ENCODE measurements around the gene RBM24. TPM values are rescaled to one million over a fixed set of nuclear protein-coding genes. Genes with fewer than 3 reads are reported as not detected.
"Not testable (repeated sequence)": the region's sequence is repeated elsewhere in the genome, so short reads cannot be mapped to it uniquely, and the experiment has no call there.

Gene RBM24
- total RNA-seq, 4 donors from 2014 or later, result 0.18 to 2.7 (median 0.61) TPM

DNA sequence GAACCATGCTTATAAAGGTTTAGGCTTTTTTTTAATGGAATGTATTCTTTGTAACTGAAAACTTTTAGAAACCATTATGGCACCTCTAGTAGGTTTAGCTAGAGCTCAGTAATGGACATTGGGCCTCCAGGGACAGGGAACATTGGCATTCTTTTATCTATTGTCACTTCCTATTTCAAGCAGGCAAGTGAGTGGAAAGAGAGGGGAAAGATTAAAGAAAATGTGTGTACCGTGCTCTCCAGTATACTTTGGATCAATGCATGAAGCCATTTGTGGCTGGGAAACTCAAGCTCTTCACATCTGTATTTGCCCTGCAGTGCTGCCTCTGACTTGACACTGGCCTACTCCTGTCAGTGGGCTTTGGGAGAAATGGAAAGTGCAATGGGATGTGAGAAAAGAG, 18.6 kb downstream of the RBM24 start:
- 75 to 83% methylated on average over 1 of the region's 1 CpG for WGBS, 2 donors
- intact Hi-C loops (cut with DNase I), result no loop called here

DNA sequence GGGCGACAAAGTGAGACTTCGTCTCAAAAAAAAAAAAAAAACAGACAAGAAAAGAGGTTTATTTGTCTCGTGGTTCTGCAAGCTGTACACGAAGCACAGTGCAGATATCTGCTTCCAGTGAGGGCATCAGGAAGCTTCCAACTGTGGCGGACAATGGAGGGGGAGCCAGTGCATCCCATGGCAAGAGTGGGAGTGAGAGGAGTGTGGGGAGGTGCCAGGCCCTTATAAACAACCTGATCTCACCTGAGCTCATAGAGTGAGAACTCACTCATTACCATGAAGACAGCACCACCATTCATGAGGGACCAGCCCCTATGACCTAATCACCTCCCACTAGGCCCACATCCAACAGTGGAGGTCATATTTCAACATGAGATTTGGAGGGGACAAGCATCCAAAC, 19.5 kb downstream of the RBM24 start:
- TF ChIP-seq, protein P1, sequence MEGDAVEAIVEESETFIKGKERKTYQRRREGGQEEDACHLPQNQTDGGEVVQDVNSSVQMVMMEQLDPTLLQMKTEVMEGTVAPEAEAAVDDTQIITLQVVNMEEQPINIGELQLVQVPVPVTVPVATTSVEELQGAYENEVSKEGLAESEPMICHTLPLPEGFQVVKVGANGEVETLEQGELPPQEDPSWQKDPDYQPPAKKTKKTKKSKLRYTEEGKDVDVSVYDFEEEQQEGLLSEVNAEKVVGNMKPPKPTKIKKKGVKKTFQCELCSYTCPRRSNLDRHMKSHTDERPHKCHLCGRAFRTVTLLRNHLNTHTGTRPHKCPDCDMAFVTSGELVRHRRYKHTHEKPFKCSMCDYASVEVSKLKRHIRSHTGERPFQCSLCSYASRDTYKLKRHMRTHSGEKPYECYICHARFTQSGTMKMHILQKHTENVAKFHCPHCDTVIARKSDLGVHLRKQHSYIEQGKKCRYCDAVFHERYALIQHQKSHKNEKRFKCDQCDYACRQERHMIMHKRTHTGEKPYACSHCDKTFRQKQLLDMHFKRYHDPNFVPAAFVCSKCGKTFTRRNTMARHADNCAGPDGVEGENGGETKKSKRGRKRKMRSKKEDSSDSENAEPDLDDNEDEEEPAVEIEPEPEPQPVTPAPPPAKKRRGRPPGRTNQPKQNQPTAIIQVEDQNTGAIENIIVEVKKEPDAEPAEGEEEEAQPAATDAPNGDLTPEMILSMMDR (IDR thresholded peaks at IDR 0.05), result no peak
- no peak for TF ChIP-seq POLR2A (IDR thresholded peaks at IDR 0.05)
- H3K27me3 ChIP-seq, result no peaks in the 10 kb centered on the region
- intact Hi-C loops (cut with DNase I), result no loop called here
- H3K36me3 ChIP-seq, result no peaks in the 10 kb centered on the region
- no peak overlapping the region for H3K27ac ChIP-seq
- H3K4me3 ChIP-seq, result no peak overlapping the region
- no peaks in the 10 kb centered on the region for H3K4me1 ChIP-seq
- H3K9me3 ChIP-seq, result no peaks in the 10 kb centered on the region
- no peak for DNase-seq
- WGBS, 2 donors, result 81 to 83% methylated on average over 5 of the region's 5 CpGs

More for the DNA sequence above, 18.6 kb downstream of the RBM24 start:
- H3K4me3 ChIP-seq, result no peak overlapping the region
- no peaks in the 10 kb centered on the region for H3K4me1 ChIP-seq
- DNase-seq, result no peak
- no peaks in the 10 kb centered on the region for H3K27me3 ChIP-seq
- TF ChIP-seq POLR2A (IDR thresholded peaks at IDR 0.05), result no peak
- TF ChIP-seq, protein P1 (IDR thresholded peaks at IDR 0.05), result no peak
- no peak overlapping the region for H3K27ac ChIP-seq
- no peaks in the 10 kb centered on the region for H3K9me3 ChIP-seq
- H3K36me3 ChIP-seq, result no peaks in the 10 kb centered on the region

DNA sequence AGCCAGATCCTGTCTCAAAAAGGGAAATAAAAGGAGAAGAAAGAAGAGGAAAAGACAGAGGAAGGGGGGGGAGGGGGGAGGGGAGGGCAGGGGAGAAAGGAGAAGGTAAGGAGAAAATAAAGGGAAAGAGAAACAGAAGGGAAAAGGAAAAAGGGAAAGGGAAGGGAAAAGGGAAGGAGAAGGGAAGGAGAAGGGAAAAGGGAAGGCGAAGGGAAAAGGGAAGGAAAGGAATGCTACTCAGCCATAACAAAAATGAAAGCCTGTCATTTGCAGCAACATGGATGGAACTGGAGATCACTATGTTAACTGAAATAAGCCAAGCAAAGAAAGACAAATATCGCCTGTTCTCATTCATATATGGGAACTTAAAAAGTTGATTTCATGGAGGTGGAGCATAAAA, 22.3 kb downstream of the RBM24 start:
- Histone ChIP-seq H3K4me3 (no peak overlapping the region), H3K27me3 (no peaks in the 10 kb centered on the region), H3K27ac (no peak overlapping the region), H3K36me3 (no peaks in the 10 kb centered on the region), H3K9me3 (no peaks in the 10 kb centered on the region), H3K4me1 (no peaks in the 10 kb centered on the region)
- no peak for TF ChIP-seq POLR2A (IDR thresholded peaks at IDR 0.05)
- TF ChIP-seq, protein P1 (IDR thresholded peaks at IDR 0.05), result no peak
- DNase-seq, result no peak
- intact Hi-C loops (cut with DNase I), result no loop called here
- WGBS, 2 donors, result 86 to 93% methylated on average over 2 of the region's 2 CpGs

DNA sequence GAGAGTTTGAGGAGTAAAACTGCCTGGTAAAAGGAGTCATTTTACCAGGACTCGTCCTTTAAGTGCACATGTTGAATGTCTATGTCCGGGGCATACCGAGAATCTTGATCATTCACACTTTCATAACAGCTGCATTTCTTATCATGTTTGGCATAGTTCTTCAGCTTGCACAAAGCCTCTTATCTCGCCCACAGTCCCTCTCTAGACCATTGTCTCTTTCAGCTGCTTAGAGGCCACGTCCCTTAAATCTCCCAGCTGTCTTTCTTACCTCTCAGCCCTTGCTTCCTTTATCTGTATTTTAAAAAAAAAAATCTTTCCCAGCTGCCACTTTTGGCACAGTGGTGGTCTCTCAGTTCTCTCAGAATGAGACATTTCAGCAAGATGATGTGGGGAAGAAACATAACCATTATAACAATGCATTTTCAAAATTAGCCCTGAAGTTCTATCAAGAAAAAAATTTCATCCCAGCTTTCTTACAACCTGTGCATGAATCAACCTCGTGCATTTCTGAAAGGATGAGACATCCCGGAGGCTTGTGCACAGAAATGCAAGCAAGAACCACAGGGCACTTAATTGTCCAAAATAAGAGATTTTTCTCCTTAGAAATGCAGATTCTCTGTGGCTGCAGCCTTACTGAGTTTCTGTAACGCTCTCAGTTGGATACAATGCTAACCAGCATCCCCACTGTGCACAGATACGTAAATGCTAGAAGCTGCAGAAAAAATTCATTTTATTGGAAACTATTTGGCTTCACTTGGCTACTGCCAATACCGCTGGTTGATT, 24.2 kb downstream of the RBM24 start:
- H3K36me3 ChIP-seq, result no peaks in the 10 kb centered on the region
- TF ChIP-seq POLR2A (IDR thresholded peaks at IDR 0.05), result no peak
- TF ChIP-seq, protein P1 (IDR thresholded peaks at IDR 0.05), result no peak
- no peak overlapping the region for H3K27ac ChIP-seq
- no peak overlapping the region for H3K4me3 ChIP-seq
- H3K27me3 ChIP-seq, result no peaks in the 10 kb centered on the region
- no peaks in the 10 kb centered on the region for H3K4me1 ChIP-seq
- no peaks in the 10 kb centered on the region for H3K9me3 ChIP-seq
- intact Hi-C loops (cut with DNase I), result no loop called here
- WGBS, 2 donors, result 34 to 38% methylated on average over 10 of the region's 10 CpGs
- no peak for DNase-seq

DNA sequence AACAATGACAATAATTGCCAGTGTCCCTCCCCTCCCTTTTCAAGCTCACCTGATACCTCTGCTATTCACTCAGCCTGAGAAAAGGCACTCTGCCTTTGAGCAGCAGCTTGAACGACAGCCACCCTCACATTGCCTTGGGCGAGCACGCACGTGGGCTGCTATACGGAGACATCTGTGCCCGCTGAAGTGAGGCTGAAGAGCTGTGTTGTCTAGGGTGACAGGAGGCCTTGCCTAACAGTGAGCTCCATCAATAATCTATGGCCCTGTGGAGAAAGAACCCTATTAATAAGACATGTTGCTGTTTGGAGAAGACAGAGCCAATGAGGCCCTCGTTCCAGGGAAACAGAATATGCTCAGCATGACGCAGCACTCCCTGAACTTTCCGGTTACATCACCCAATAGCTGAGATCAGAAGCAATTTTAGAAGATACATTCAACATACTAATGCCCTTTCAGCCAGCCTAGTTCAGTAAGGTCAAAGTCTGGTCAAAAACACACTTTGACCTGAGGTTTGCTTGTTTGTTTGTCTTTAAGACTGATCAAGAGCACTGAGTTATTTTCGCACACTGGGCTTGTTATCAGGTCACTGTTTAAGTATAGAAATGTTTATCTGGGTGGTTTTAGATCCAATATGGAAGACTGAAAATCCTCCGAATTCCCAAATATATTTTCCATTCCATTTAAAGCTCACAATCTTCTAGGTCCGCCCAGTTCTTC, 30.6 kb downstream of the RBM24 start:
- no peaks in the 10 kb centered on the region for H3K4me1 ChIP-seq
- intact Hi-C loops (cut with DNase I), result no loop called here
- H3K36me3 ChIP-seq, result no peaks in the 10 kb centered on the region
- no peak for TF ChIP-seq POLR2A (IDR thresholded peaks at IDR 0.05)
- TF ChIP-seq, protein P1 (IDR thresholded peaks at IDR 0.05), result no peak
- H3K27me3 ChIP-seq, result no peaks in the 10 kb centered on the region
- no peak for DNase-seq
- 70 to 73% methylated on average over 10 to 11 of the region's 12 CpGs for WGBS, 2 donors
- H3K9me3 ChIP-seq, result no peaks in the 10 kb centered on the region
- H3K27ac ChIP-seq, result peak overlapping the region in 1 of 4 donors; percentile 19
- no peak overlapping the region for H3K4me3 ChIP-seq

DNA sequence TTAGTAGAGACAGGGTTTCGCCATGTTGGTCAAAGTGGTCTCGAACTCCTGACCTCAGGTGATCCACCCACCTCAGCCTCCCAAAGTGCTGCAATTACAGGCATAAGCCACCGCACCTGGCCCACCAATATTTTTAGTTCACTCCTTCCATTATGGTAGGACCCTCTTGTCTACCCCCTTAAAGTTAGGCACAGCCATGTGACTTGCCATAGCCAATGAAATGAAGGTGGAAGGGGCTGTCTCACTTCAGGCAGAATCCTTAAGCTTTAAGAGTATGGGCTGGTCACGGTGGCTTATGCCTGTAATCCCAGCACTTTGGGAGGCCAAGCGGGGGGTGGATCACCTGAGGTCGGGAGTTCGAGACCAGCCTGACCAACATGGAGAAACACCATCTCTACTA, 32.1 kb downstream of the RBM24 start:
- WGBS, 2 donors, result 78 to 93% methylated on average over 6 to 7 of the region's 7 CpGs
- H3K4me1 ChIP-seq; DNase-seq; H3K36me3 ChIP-seq; H3K27ac ChIP-seq; intact Hi-C loops (cut with DNase I); H3K4me3 ChIP-seq; H3K9me3 ChIP-seq; H3K27me3 ChIP-seq: not testable (repeated sequence)

Data from esophagus squamous epithelium (tissue), 5 donors.